Suprapubic skin (tissue), 4 donors: ENCODE results near the gene VPS41.

Source experiments
- EP300 ChIP-seq: sonication (generic); formaldehyde crosslinking; IDR thresholded peaks from one replicate; pipeline ENCODE4 v1.6.1; 2017; ENCODE audit warnings: antibody characterized with exemption
- POLR2A ChIP-seq, 2 donors: fragments of 450-650 bp; IDR thresholded peaks; one replicate each; pipeline ENCODE4 v1.6.1; 2017; ENCODE audit warnings: antibody characterized with exemption in 2 of 2, mild to moderate bottlenecking in 2 of 2, moderate library complexity in 2 of 2
- POLR2AphosphoS5 ChIP-seq, 3 donors: sonication (generic); formaldehyde crosslinking; IDR thresholded peaks; one replicate each; pipeline ENCODE4 v1.6.1; 2017; ENCODE audit warnings: antibody characterized with exemption in 3 of 3
- TF ChIP-seq, protein P1 (sequence below), 2 donors: fragments of 200-600 bp in 1 of 2; fragments of 450-650 bp in 1 of 2; sonication (generic) in 1 of 2; IDR thresholded peaks; one replicate each; pipeline ENCODE4 v1.5.1; 2016 to 2019; ENCODE audit warnings: antibody characterized with exemption in 2 of 2, mild to moderate bottlenecking in 1 of 2, moderate library complexity in 1 of 2

GRCh38 chr7:38838725-38839385, 70.1 kb downstream of the VPS41 start:
- TF ChIP-seq, protein P1, sequence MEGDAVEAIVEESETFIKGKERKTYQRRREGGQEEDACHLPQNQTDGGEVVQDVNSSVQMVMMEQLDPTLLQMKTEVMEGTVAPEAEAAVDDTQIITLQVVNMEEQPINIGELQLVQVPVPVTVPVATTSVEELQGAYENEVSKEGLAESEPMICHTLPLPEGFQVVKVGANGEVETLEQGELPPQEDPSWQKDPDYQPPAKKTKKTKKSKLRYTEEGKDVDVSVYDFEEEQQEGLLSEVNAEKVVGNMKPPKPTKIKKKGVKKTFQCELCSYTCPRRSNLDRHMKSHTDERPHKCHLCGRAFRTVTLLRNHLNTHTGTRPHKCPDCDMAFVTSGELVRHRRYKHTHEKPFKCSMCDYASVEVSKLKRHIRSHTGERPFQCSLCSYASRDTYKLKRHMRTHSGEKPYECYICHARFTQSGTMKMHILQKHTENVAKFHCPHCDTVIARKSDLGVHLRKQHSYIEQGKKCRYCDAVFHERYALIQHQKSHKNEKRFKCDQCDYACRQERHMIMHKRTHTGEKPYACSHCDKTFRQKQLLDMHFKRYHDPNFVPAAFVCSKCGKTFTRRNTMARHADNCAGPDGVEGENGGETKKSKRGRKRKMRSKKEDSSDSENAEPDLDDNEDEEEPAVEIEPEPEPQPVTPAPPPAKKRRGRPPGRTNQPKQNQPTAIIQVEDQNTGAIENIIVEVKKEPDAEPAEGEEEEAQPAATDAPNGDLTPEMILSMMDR (IDR thresholded peaks at IDR 0.05), result no peak
- TF ChIP-seq EP300 (no peak), POLR2A (IDR thresholded peaks at IDR 0.05) (no peak), POLR2AphosphoS5 (IDR thresholded peaks at IDR 0.05) (no peak)
